ENCODE data around the gene ZFAND4. TPM values are rescaled to one million over a fixed set of nuclear protein-coding genes. Genes with fewer than 3 reads are reported as not detected.

ZFAND4 gene
- 10 to 100 TPM; 17.4 to 19.6 TPM for total RNA-seq

GRCh38 chr10:45672181-45673073 lies at the start of gene ZFAND4:
Gene ZFAND4, minus strand, starts transcription at chr10:45672772. Its CDS starts 9,047 bp downstream, at chr10:45663725.

Other genes starting within 250 kb of the ZFAND4 start
- 10 to 100 TPM; 54.7 to 55.9 TPM for gene WASHC2C, start 54.5 kb upstream of the ZFAND4 start, total RNA-seq
- gene AGAP4, start 174.7 kb upstream of the ZFAND4 start, total RNA-seq = 10 to 100 TPM; 18.4 to 20.9 TPM

Measured in activated naive CD4-positive, alpha-beta T cell treated with anti-CD3 and anti-CD28 coated beads, Interleukin-2, amount 10 ng/mL, durations not matched to agents 5 hours and 36 hours (primary cell).